Transverse colon (tissue), 4 donors: ENCODE measurements around the gene CCNDBP1. TPM values are rescaled to one million over a fixed set of nuclear protein-coding genes. Genes with fewer than 3 reads are reported as not detected.

Experiments
- DNase-seq: peaks from one replicate; pipeline ENCODE4 v3.0.0-alpha.2; 2019
- H3K27ac ChIP-seq, 4 donors: fragments of 200-600 bp; sonication (generic); 2 replicates each; pipeline ENCODE4 v1.5.1; 2016 to 2018; ENCODE audit warnings: inconsistent platforms in 4 of 4
- H3K27me3 ChIP-seq: fragments of 200-600 bp; sonication (generic); 2 replicates; pipeline ENCODE4 v1.5.1; 2017; ENCODE audit warnings: inconsistent platforms
- H3K36me3 ChIP-seq, 4 donors: fragments of 200-600 bp; sonication (generic); 2 replicates each; pipeline ENCODE4 v1.5.1; 2017 to 2019; ENCODE audit warnings: inconsistent platforms in 4 of 4
- H3K4me1 ChIP-seq, 4 donors: fragments of 200-600 bp; sonication (generic); 2 replicates each; pipeline ENCODE4 v1.5.1; 2017 to 2020; ENCODE audit warnings: inconsistent platforms in 4 of 4
- H3K4me3 ChIP-seq, 4 donors: fragments of 200-600 bp; sonication (generic); 1 replicate in 1 of 4; 2 replicates in 3 of 4; pipeline versions ENCODE4 v1.5.1 to v1.6.1; 2017 to 2019; ENCODE audit warnings: inconsistent platforms in 4 of 4
- H3K9me3 ChIP-seq, 2 donors: fragments of 200-600 bp; sonication (generic); 2 replicates each; pipeline ENCODE4 v1.5.1; 2017 to 2019; ENCODE audit warnings: inconsistent platforms in 2 of 2
- EP300 ChIP-seq: sonication (generic); formaldehyde crosslinking; IDR thresholded peaks from one replicate; pipeline ENCODE4 v1.6.1; 2017; ENCODE audit warnings: antibody characterized with exemption, low read depth
- POLR2A ChIP-seq: fragments of 450-650 bp; IDR thresholded peaks from one replicate; pipeline ENCODE4 v1.6.1; 2016; ENCODE audit warnings: antibody characterized with exemption, mild to moderate bottlenecking, moderate library complexity
- POLR2AphosphoS5 ChIP-seq, 3 donors: sonication (generic); formaldehyde crosslinking; IDR thresholded peaks; one replicate each; pipeline ENCODE4 v1.6.1; 2016; ENCODE audit warnings: antibody characterized with exemption in 3 of 3
- WGBS, 2 donors: methylation state at CpG; one replicate each; pipeline ENCODE4 v1.1.5; 2018; ENCODE audit warnings: low coverage in 1 of 2; 5-methylcytosine and 5-hydroxymethylcytosine counted together
- in situ Hi-C, 4 donors: fragments of 200-750 bp; cut with MboI; loops; one replicate each; pipeline versions ENCODE4 v1.15.0 to v1.15.1; 2017; ENCODE audit warnings: low sequenced_read_pairs in 3 of 4, low pct_ligation_motif_present in 1 of 4, low pct_unique_long_range_greater_than_20kb in 1 of 4
- intact Hi-C: fragments of 100-400 bp; cut with DNase I; formaldehyde crosslinking; loops from one replicate; pipeline ENCODE4 v1.15.1; 2023; ENCODE audit warnings: low total_unique reads
- total RNA-seq, 4 donors: library from RNA; depleted of rRNA; stranded (reverse); fragments of >200 nt; gene quantifications; one replicate each; pipeline ENCODE4 v1.1.0, GENCODE V29; 2016
- TF ChIP-seq, protein P1 (sequence below), 5 experiments: fragments of 200-600 bp in 3 of 5; fragments of 450-650 bp in 2 of 5; sonication (generic) in 3 of 5; IDR thresholded peaks; 1 replicate in 2 of 5; 2 replicates in 3 of 5; pipeline ENCODE4 v1.5.1; 2016 to 2017; ENCODE audit warnings: antibody characterized with exemption in 5 of 5, inconsistent platforms in 3 of 5, mild to moderate bottlenecking in 2 of 5, moderate library complexity in 1 of 5

The CCNDBP1 gene
- total RNA-seq, 4 donors from 2014 or later = 20.7 to 120 (median 80.0) TPM

GRCh38 chr15:43213466-43213865 lies 28.3 kb downstream of the CCNDBP1 start:
- no peak overlapping the region for H3K4me3 ChIP-seq
- in situ Hi-C loops = no loop called here
- no peaks in the 10 kb centered on the region for H3K36me3 ChIP-seq
- H3K4me1 ChIP-seq = no peaks in the 10 kb centered on the region
- H3K27me3 ChIP-seq = peaks cover 13% of the 10 kb centered on the region
- WGBS, 2 donors = 80% methylated on average over 5 of the region's 5 CpGs; no CpG with 5 or more reads in 1 of the 2 donors
- intact Hi-C loops = no loop called here
- DNase-seq = no peak
- TF ChIP-seq POLR2A (no peak), EP300 (no peak), POLR2AphosphoS5 (IDR thresholded peaks at IDR 0.05) (no peak)
- TF ChIP-seq, protein P1, sequence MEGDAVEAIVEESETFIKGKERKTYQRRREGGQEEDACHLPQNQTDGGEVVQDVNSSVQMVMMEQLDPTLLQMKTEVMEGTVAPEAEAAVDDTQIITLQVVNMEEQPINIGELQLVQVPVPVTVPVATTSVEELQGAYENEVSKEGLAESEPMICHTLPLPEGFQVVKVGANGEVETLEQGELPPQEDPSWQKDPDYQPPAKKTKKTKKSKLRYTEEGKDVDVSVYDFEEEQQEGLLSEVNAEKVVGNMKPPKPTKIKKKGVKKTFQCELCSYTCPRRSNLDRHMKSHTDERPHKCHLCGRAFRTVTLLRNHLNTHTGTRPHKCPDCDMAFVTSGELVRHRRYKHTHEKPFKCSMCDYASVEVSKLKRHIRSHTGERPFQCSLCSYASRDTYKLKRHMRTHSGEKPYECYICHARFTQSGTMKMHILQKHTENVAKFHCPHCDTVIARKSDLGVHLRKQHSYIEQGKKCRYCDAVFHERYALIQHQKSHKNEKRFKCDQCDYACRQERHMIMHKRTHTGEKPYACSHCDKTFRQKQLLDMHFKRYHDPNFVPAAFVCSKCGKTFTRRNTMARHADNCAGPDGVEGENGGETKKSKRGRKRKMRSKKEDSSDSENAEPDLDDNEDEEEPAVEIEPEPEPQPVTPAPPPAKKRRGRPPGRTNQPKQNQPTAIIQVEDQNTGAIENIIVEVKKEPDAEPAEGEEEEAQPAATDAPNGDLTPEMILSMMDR (IDR thresholded peaks at IDR 0.05) = no peak
- H3K27ac ChIP-seq = no peak overlapping the region
- H3K9me3 ChIP-seq = no peaks in the 10 kb centered on the region

- TF ChIP-seq, protein P1 (IDR thresholded peaks at IDR 0.05) = no peak
- TF ChIP-seq POLR2A (no peak), POLR2AphosphoS5 (IDR thresholded peaks at IDR 0.05) (no peak), EP300 (no peak)
- no peak overlapping the region for H3K27ac ChIP-seq
- intact Hi-C loops (no loop called here), in situ Hi-C loops (no loop called here)
- peaks cover 13% of the 10 kb centered on the region for H3K27me3 ChIP-seq
- 78 to 80% methylated on average over 2 to 8 of the region's 8 CpGs for WGBS, 2 donors
- no peaks in the 10 kb centered on the region for H3K9me3 ChIP-seq
- H3K4me1 ChIP-seq = no peaks in the 10 kb centered on the region
- no peaks in the 10 kb centered on the region for H3K36me3 ChIP-seq
- no peak for DNase-seq
- H3K4me3 ChIP-seq = no peak overlapping the region
These were observed 29.0 kb downstream of the CCNDBP1 start for GRCh38 chr15:43214169-43214568.

- no peaks in the 10 kb centered on the region for H3K4me1 ChIP-seq
- no peak for TF ChIP-seq POLR2AphosphoS5 (IDR thresholded peaks at IDR 0.05)
- TF ChIP-seq, protein P1 (IDR thresholded peaks at IDR 0.05) = no peak
- no peak for TF ChIP-seq POLR2A
- no peak for TF ChIP-seq EP300
- no peaks in the 10 kb centered on the region for H3K9me3 ChIP-seq
- 80% methylated on average over 6 of the region's 6 CpGs; no CpG with 5 or more reads in 1 of the 2 donors for WGBS, 2 donors
- H3K27me3 ChIP-seq = peaks cover 10% of the 10 kb centered on the region
- intact Hi-C loops = no loop called here
- no peak overlapping the region for H3K4me3 ChIP-seq
- H3K36me3 ChIP-seq = no peaks in the 10 kb centered on the region
- no peak overlapping the region for H3K27ac ChIP-seq
- in situ Hi-C loops = no loop called here
- DNase-seq = no peak
These were observed 29.5 kb downstream of the CCNDBP1 start for GRCh38 chr15:43214592-43215295.

- Histone ChIP-seq H3K4me3 (no peak overlapping the region), H3K27me3 (no peaks in the 10 kb centered on the region), H3K9me3 (no peaks in the 10 kb centered on the region), H3K36me3 (no peaks in the 10 kb centered on the region), H3K4me1 (no peaks in the 10 kb centered on the region), H3K27ac (no peak overlapping the region)
- TF ChIP-seq, protein P1 (IDR thresholded peaks at IDR 0.05) = no peak
- no peak for TF ChIP-seq POLR2AphosphoS5 (IDR thresholded peaks at IDR 0.05)
- no peak for TF ChIP-seq POLR2A
- no peak for TF ChIP-seq EP300
- in situ Hi-C loops (no loop called here), intact Hi-C loops (no loop called here)
- WGBS, 2 donors = 65% methylated on average over 7 of the region's 7 CpGs; no CpG with 5 or more reads in 1 of the 2 donors
- DNase-seq = no peak
These were observed 30.8 kb downstream of the CCNDBP1 start for GRCh38 chr15:43215961-43216360.
